H1 (cell line): ENCODE data around the gene PROK1. TPM values are rescaled to one million over a fixed set of nuclear protein-coding genes. Genes with fewer than 3 reads are reported as not detected.

ENCODE experiments used
- CTCF ChIA-PET: fragments of 300-600 bp; sonication (Branson Sonifier 250); formaldehyde crosslinking; loops from one replicate; lab custom pipeline; 2021; ENCODE audit not compliant: partially characterized antibody; lab: Charles Lee
- POLR2A ChIA-PET: fragments of 300-600 bp; sonication (Branson Sonifier 250); formaldehyde crosslinking; loops from one replicate; lab custom pipeline; 2021; ENCODE audit warnings: inconsistent platforms; ENCODE audit not compliant: partially characterized antibody; lab: Charles Lee
- DNase-seq, 2 experiments: peaks; one replicate each; pipeline versions ENCODE4 v3.0.0 to v3.0.0-alpha.2; 2010 to 2022; ENCODE audit warnings: low spot score in 2 of 2, low read depth in 1 of 2, mixed read lengths in 1 of 2
- FAIRE-seq: peaks from 2 replicates; lab custom pipeline; 2011; peaks lifted over from hg19 to GRCh38; lab: Jason Lieb, UNC
- H2AFZ ChIP-seq: 2 replicates; pipeline ENCODE4 v1.8.1; 2012; ENCODE audit warnings: low read length, inconsistent platforms
- H2AK5ac ChIP-seq: 2 replicates; pipeline ENCODE4 v1.6.1; 2013; ENCODE audit warnings: low read depth, low read length
- H2BK120ac ChIP-seq: replicated peaks from 2 replicates; pipeline ENCODE3; 2013; ENCODE audit warnings: low read depth, low read length, inconsistent platforms
- H2BK12ac ChIP-seq: 2 replicates; pipeline ENCODE4 v1.6.1; 2013; ENCODE audit warnings: low read depth, low read length
- H2BK15ac ChIP-seq: 2 replicates; pipeline ENCODE4 v1.6.1; 2013; ENCODE audit warnings: low read length
- H2BK20ac ChIP-seq: 2 replicates; pipeline ENCODE4 v1.6.1; 2013; ENCODE audit warnings: low read length
- H2BK5ac ChIP-seq: 2 replicates; pipeline ENCODE4 v1.6.1; 2013; ENCODE audit warnings: low read depth, low read length
- H3K14ac ChIP-seq: 2 replicates; pipeline ENCODE4 v1.6.1; 2013; ENCODE audit warnings: inconsistent platforms; ENCODE audit not compliant: insufficient read length
- H3K18ac ChIP-seq: 2 replicates; pipeline ENCODE4 v1.6.1; 2013; ENCODE audit warnings: low read length; ENCODE audit errors: extremely low read depth
- H3K23ac ChIP-seq: 2 replicates; pipeline ENCODE4 v1.6.1; 2013; ENCODE audit warnings: inconsistent platforms; ENCODE audit not compliant: insufficient read length
- H3K23me2 ChIP-seq: 2 replicates; pipeline ENCODE4 v1.6.1; 2013; ENCODE audit warnings: low read depth, low read length
- H3K27ac ChIP-seq: 2 replicates; pipeline ENCODE4 v1.6.1; 2011; ENCODE audit warnings: low read depth, low read length, inconsistent platforms
- H3K27me3 ChIP-seq, 4 experiments: replicated peaks in 1 of 4; 1 replicate in 1 of 4; 2 replicates in 3 of 4; pipeline versions ENCODE4 v1.6.1 to v1.8.1; 2011 to 2013; ENCODE audit warnings: low read length in 3 of 4, mild to moderate bottlenecking in 3 of 4, inconsistent platforms in 2 of 4, mixed read lengths in 2 of 4, moderate library complexity in 1 of 4; ENCODE audit not compliant: control insufficient read depth in 3 of 4, insufficient read depth in 3 of 4; ENCODE audit errors: extremely low read depth in 1 of 4
- H3K36me3 ChIP-seq, 4 experiments: 2 replicates each; pipeline versions ENCODE4 v1.6.1 to v1.8.1; 2011 to 2013; ENCODE audit warnings: mild to moderate bottlenecking in 4 of 4, low read length in 3 of 4, moderate library complexity in 2 of 4, control low read depth in 1 of 4, inconsistent platforms in 1 of 4; ENCODE audit not compliant: insufficient read depth in 4 of 4, control insufficient read depth in 2 of 4
- H3K4ac ChIP-seq: replicated peaks from 2 replicates; pipeline ENCODE3; 2013; ENCODE audit warnings: low read length, low read depth, mixed read lengths, inconsistent platforms; ENCODE audit not compliant: insufficient read length
- H3K4me1 ChIP-seq, 4 experiments: replicated peaks in 1 of 4; 1 replicate in 1 of 4; 2 replicates in 3 of 4; pipeline versions ENCODE4 v1.6.1 to v1.8.1; 2011 to 2013; ENCODE audit warnings: low read length in 3 of 4, inconsistent platforms in 2 of 4, mixed read lengths in 1 of 4; ENCODE audit not compliant: insufficient read depth in 4 of 4, control insufficient read depth in 3 of 4
- H3K4me2 ChIP-seq, 2 experiments: 2 replicates each; pipeline versions ENCODE4 v1.6.1 to v1.8.1; 2011 to 2013; ENCODE audit warnings: low read depth in 2 of 2, low read length in 2 of 2, control low read depth in 1 of 2, inconsistent platforms in 1 of 2, mild to moderate bottlenecking in 1 of 2; ENCODE audit not compliant: insufficient read depth in 1 of 2
- H3K4me3 ChIP-seq, 4 experiments: fragments of 200-600, 300-600 bp in 1 of 4; sonication (generic), shearing (Covaris generic), sonication (Bioruptor Twin) in 1 of 4; 2 replicates each; pipeline versions ENCODE4 v1.5.1 to v1.8.1; 2011 to 2016; ENCODE audit warnings: low read length in 4 of 4, low read depth in 3 of 4, control low read depth in 2 of 4, inconsistent platforms in 2 of 4, mild to moderate bottlenecking in 2 of 4, mixed read lengths in 1 of 4, moderate library complexity in 1 of 4; ENCODE audit not compliant: insufficient read depth in 2 of 4; ENCODE audit errors: extremely low read depth in 1 of 4
- H3K56ac ChIP-seq: replicated peaks from 2 replicates; pipeline ENCODE3; 2013; ENCODE audit warnings: low read depth, mild to moderate bottlenecking, mixed read lengths, low read length, inconsistent platforms; ENCODE audit not compliant: insufficient read length
- H3K79me1 ChIP-seq: 2 replicates; pipeline ENCODE4 v1.6.1; 2013; ENCODE audit warnings: low read depth, low read length, control low read depth
- H3K79me2 ChIP-seq, 2 experiments: 2 replicates each; pipeline versions ENCODE4 v1.6.1 to v1.8.1; 2012 to 2013; ENCODE audit warnings: low read length in 2 of 2, mild to moderate bottlenecking in 2 of 2, inconsistent platforms in 1 of 2; ENCODE audit not compliant: insufficient read depth in 2 of 2, control insufficient read depth in 1 of 2
- H3K9ac ChIP-seq, 4 experiments: replicated peaks in 1 of 4; 1 replicate in 1 of 4; 2 replicates in 3 of 4; pipeline versions ENCODE4 v1.6.1 to v1.8.1; 2011 to 2013; ENCODE audit warnings: low read depth in 3 of 4, low read length in 3 of 4, control low read depth in 2 of 4, mild to moderate bottlenecking in 2 of 4, moderate library complexity in 2 of 4, inconsistent platforms in 1 of 4; ENCODE audit errors: extremely low read depth in 1 of 4
- H3K9me3 ChIP-seq, 2 experiments: 2 replicates each; pipeline versions ENCODE4 v1.6.1 to v1.8.1; 2012 to 2013; ENCODE audit warnings: mild to moderate bottlenecking in 2 of 2, moderate library complexity in 2 of 2, control low read depth in 1 of 2, inconsistent platforms in 1 of 2, low read depth in 1 of 2, low read length in 1 of 2, mixed read lengths in 1 of 2; ENCODE audit not compliant: insufficient read depth in 2 of 2
- H4K20me1 ChIP-seq, 2 experiments: replicated peaks in 1 of 2; 2 replicates each; pipeline versions ENCODE3 to v1.8.1; 2011 to 2013; ENCODE audit warnings: inconsistent platforms in 2 of 2, low read length in 2 of 2, mild to moderate bottlenecking in 1 of 2; ENCODE audit not compliant: insufficient read depth in 2 of 2, control insufficient read depth in 1 of 2
- H4K5ac ChIP-seq: 2 replicates; pipeline ENCODE4 v1.6.1; 2013; ENCODE audit warnings: low read length, low read depth, mixed read lengths, inconsistent platforms; ENCODE audit not compliant: insufficient read length
- H4K8ac ChIP-seq: 2 replicates; pipeline ENCODE4 v1.8.0; 2013; ENCODE audit warnings: mild to moderate bottlenecking, moderate library complexity, low read length, inconsistent platforms; ENCODE audit not compliant: insufficient read depth; ENCODE audit errors: extremely low read depth
- H4K91ac ChIP-seq: replicated peaks from 2 replicates; pipeline ENCODE3; 2013; ENCODE audit warnings: low read length, mixed read lengths, inconsistent platforms; ENCODE audit not compliant: insufficient read length
- EGR1 ChIP-seq: IDR thresholded peaks from 2 replicates; pipeline ENCODE4 v1.6.1; 2011; ENCODE audit warnings: low read depth, low read length, borderline replicate concordance
- EZH2 ChIP-seq: fragments of 200-600 bp; sonication (generic); IDR thresholded peaks from 2 replicates; pipeline ENCODE4 v1.7.1; 2012; ENCODE audit warnings: low read depth, mild to moderate bottlenecking, moderate library complexity, low read length, inconsistent platforms; ENCODE audit not compliant: severe bottlenecking
- JUN ChIP-seq: IDR thresholded peaks from 2 replicates; pipeline ENCODE4 v1.6.1; 2011; ENCODE audit warnings: low read depth, mild to moderate bottlenecking, improper control_type of control experiment, low read length
- KDM5A ChIP-seq: fragments of 200-600 bp; IDR thresholded peaks from 2 replicates; pipeline ENCODE4 v1.7.1; 2012; ENCODE audit warnings: mild to moderate bottlenecking, low read length, inconsistent platforms, mixed read lengths
- MAFK ChIP-seq: IDR thresholded peaks from 2 replicates; pipeline ENCODE4 v1.6.1; 2012; ENCODE audit warnings: low read depth, mild to moderate bottlenecking, improper control_type of control experiment, low read length
- POLR2A ChIP-seq, 2 experiments: IDR thresholded peaks; 1 replicate in 1 of 2; 2 replicates in 1 of 2; pipeline ENCODE4 v1.6.1; 2011; ENCODE audit warnings: low read depth in 2 of 2, low read length in 2 of 2, mild to moderate bottlenecking in 2 of 2; ENCODE audit errors: control extremely low read depth in 1 of 2
- POU5F1 ChIP-seq: IDR thresholded peaks from 2 replicates; pipeline ENCODE4 v1.6.1; 2011; ENCODE audit warnings: low read depth, mild to moderate bottlenecking, low read length, moderate library complexity
- RBBP5 ChIP-seq: IDR thresholded peaks from 2 replicates; pipeline ENCODE4 v1.7.1; 2012; ENCODE audit warnings: low read depth, mild to moderate bottlenecking, inconsistent platforms, low read length, moderate library complexity, borderline replicate concordance
- RFX5 ChIP-seq: IDR thresholded peaks from 2 replicates; pipeline ENCODE4 v1.6.1; 2011; ENCODE audit warnings: low read depth, low read length, improper control_type of control experiment, borderline replicate concordance
- RNF2 ChIP-seq: fragments of 200-900, 300-1000 bp; sonication (generic); IDR thresholded peaks from 2 replicates; pipeline ENCODE4 v1.7.1; 2016; ENCODE audit warnings: borderline replicate concordance, low read depth, mild to moderate bottlenecking, antibody characterized with exemption, low read length; ENCODE audit not compliant: poor library complexity, severe bottlenecking; ENCODE audit errors: missing control alignments
- WGBS, 2 experiments: shearing (Covaris generic) in 1 of 2; methylation state at CpG; one replicate each; pipeline versions ENCODE4 v1.1.6 to v1.1.7; 2013 to 2015; ENCODE audit warnings: low lambda C conversion rate in 2 of 2, mixed read lengths in 2 of 2, inconsistent platforms in 1 of 2, low coverage in 1 of 2, missing lambda C conversion rate in 1 of 2; ENCODE audit not compliant: insufficient replicate concordance in 2 of 2, insufficient coverage in 1 of 2, insufficient read length in 1 of 2; ENCODE audit errors: extremely low coverage in 1 of 2, missing lambda C conversion rate in 1 of 2; 5-methylcytosine and 5-hydroxymethylcytosine counted together
- polyA plus RNA-seq, 7 experiments: library from polyadenylated mRNA; depleted of rRNA in 3 of 7; stranded (reverse) in 5 of 7; unstranded in 2 of 7; fragments of >200 nt in 5 of 7; fragments of 200-250 nt in 2 of 7; gene quantifications; 1 replicate in 5 of 7; 2 replicates in 1 of 7; 4 replicates in 1 of 7; pipeline versions ENCODE4 v1.2.1 to v1.2.3, GENCODE V29; 2011 to 2013; ENCODE audit warnings: missing spikeins in 2 of 7, mixed read lengths in 2 of 7
- total RNA-seq: library from RNA; stranded (reverse); fragmentation: NEBNext Ultra II Directional; extraction: Animal tissue kit (Norgen Biotek cat#: 25700); gene quantifications from 2 replicates; pipeline ENCODE4 v1.2.1, GENCODE V29; 2021

PROK1 gene
- total and polyA plus RNA-seq, 2 of the 8 experiments (the other 6 are each of a cell fraction or from before 2014, with no cell fraction given), result 0.12 TPM; not detected in 1

GRCh38 chr1:110407260-110408210 is 43.4 kb upstream of the PROK1 start, which contains the start of gene LAMTOR5:
Gene LAMTOR5 (minus strand): TSS chr1:110407694. CDS start chr1:110407620, 74 bp downstream.
- Histone ChIP-seq H2AFZ (peak within 1 kb of the TSS; percentile 91), H2AK5ac (peak within 1 kb of the TSS; percentile 49; the same call in 1 of the 2 replicates), H4K8ac (peak within 1 kb of the TSS; percentile 99), H3K4ac (peak within 1 kb of the TSS; percentile 88), H3K9me3 (no peaks in the 10 kb centered on the region), H3K4me2 (peak within 1 kb of the TSS; percentile 76 to 86), H3K4me1 (no peaks in the 10 kb centered on the region; a peak in 2 of 7 replicates), H3K36me3 (peaks cover 2 to 21% (median 16%) of the 10 kb centered on the region in 4 experiments; a peak in 6 of 8 replicates), H2BK20ac (no peak within 1 kb of the TSS), H3K18ac (peak within 1 kb of the TSS; percentile 87), H2BK120ac (no peak within 1 kb of the TSS), H2BK15ac (peak within 1 kb of the TSS; percentile 81; the same call in 1 of the 2 replicates), H3K9ac (peak within 1 kb of the TSS; percentile 79 to 88 (median 83)), H3K23ac (no peak within 1 kb of the TSS), H4K5ac (peak within 1 kb of the TSS; percentile 89), H3K79me2 (peaks cover 0 to 12% of the 10 kb centered on the region in 2 experiments; a peak in 2 of 4 replicates), H3K56ac (peak within 1 kb of the TSS; percentile 96), H3K27ac (peak within 1 kb of the TSS; percentile 76), H4K20me1 (no peaks in the 10 kb centered on the region), H3K14ac (no peak within 1 kb of the TSS), H3K79me1 (no peaks in the 10 kb centered on the region; the same call in 1 of the 2 replicates), H3K4me3 (peak within 1 kb of the TSS; percentile 78 to 90 (median 83)), H4K91ac (peak within 1 kb of the TSS; percentile 95), H3K27me3 (0 out of 7 replicates have a peak, but pooled peaks cover 0 to 3% (median 0%) of the 10 kb centered on the region in 4 experiments), H2BK5ac (peak within 1 kb of the TSS; percentile 91; the same call in 1 of the 2 replicates), H3K23me2 (peaks cover 3% of the 10 kb centered on the region; the same call in 1 of the 2 replicates), H2BK12ac (peak within 1 kb of the TSS; percentile 84)
- DNase-seq (peak; percentile 67 to 91), FAIRE-seq (peak; percentile 57)
- 3% methylated on average over 76 of the region's 76 CpGs; no CpG with 5 or more reads in 1 of the 2 experiments for WGBS, 2 experiments
- ChIA-PET CTCF (interaction anchor here (0.7 to 22.7 kb wide), 7 partner anchors 16 to 202 kb away, joined by 3 to 828 read pairs (median 65); partner anchors contain the start of genes KCNC4 and PROK1), POLR2A (interaction anchor here (0.7 to 3.3 kb wide), 11 partner anchors 9 to 344 kb away, joined by 3 to 10 read pairs (median 5); partner anchors contain the start of gene RBM15)
- no peak for TF ChIP-seq POU5F1
- no peak for TF ChIP-seq RNF2
- TF ChIP-seq RBBP5, result peak; percentile 93; the same call in 1 of the 2 replicates
- TF ChIP-seq KDM5A, result peak; percentile 62; the same call in 1 of the 2 replicates
- no peak for TF ChIP-seq RFX5
- TF ChIP-seq EGR1, result no peak
- TF ChIP-seq JUN, result no peak
- no peak for TF ChIP-seq MAFK
- TF ChIP-seq POLR2A (IDR thresholded peaks at IDR 0.05; ENCODE audit: control extremely low read depth in 1 of 2, low read depth in 2 of 2, low read length in 2 of 2), result peak; percentile 68 to 91
- no peak for TF ChIP-seq EZH2
